Endothelial cell of hepatic sinusoid (primary cell): ENCODE measurements around the gene PLEKHA6.

Source experiments
- in situ Hi-C: cut with HindIII; loops from 2 replicates; pipeline ENCODE4 v1.10.0; 2017; ENCODE audit warnings: low sequenced_read_pairs

Gene PLEKHA6

GRCh38 chr1:204267191-204267601, 92.5 kb downstream of the PLEKHA6 start:
- in situ Hi-C loops: no loop called here

- in situ Hi-C loops: no loop called here
Observed at GRCh38 chr1:204266504-204267034, 93.2 kb downstream of the PLEKHA6 start.

- in situ Hi-C loops: no loop called here
Observed at GRCh38 chr1:204265665-204266064, 94.1 kb downstream of the PLEKHA6 start.

GRCh38 chr1:204264805-204265204, 94.9 kb downstream of the PLEKHA6 start:
- in situ Hi-C loops: no loop called here

GRCh38 chr1:204263254-204263910, 96.3 kb downstream of the PLEKHA6 start:
- in situ Hi-C loops: no loop called here

- in situ Hi-C loops: no loop called here
Observed at GRCh38 chr1:204262506-204263253, 97.0 kb downstream of the PLEKHA6 start.

- in situ Hi-C loops: no loop called here
Observed at GRCh38 chr1:204261746-204262505, 97.8 kb downstream of the PLEKHA6 start.

GRCh38 chr1:204261266-204261665, 98.5 kb downstream of the PLEKHA6 start:
- in situ Hi-C loops: no loop called here

- in situ Hi-C loops: no loop called here
Observed at GRCh38 chr1:204260601-204261197, 99.0 kb downstream of the PLEKHA6 start.

- in situ Hi-C loops: no loop called here
Observed at GRCh38 chr1:204259782-204260181, 99.9 kb downstream of the PLEKHA6 start.

- in situ Hi-C loops: no loop called here
Observed at GRCh38 chr1:204259196-204259595, 100.5 kb downstream of the PLEKHA6 start.

GRCh38 chr1:204258213-204259115, 101.3 kb downstream of the PLEKHA6 start:
- in situ Hi-C loops: no loop called here

- in situ Hi-C loops: no loop called here
Observed at GRCh38 chr1:204257446-204257845, 102.3 kb downstream of the PLEKHA6 start.

- in situ Hi-C loops: no loop called here
Observed at GRCh38 chr1:204256531-204256930, 103.2 kb downstream of the PLEKHA6 start.

- in situ Hi-C loops: no loop called here
Observed at GRCh38 chr1:204255966-204256365, 103.8 kb downstream of the PLEKHA6 start.

GRCh38 chr1:204255225-204255624, 104.5 kb downstream of the PLEKHA6 start:
- in situ Hi-C loops: no loop called here

- in situ Hi-C loops: no loop called here
Observed at GRCh38 chr1:204254031-204254661, 105.6 kb downstream of the PLEKHA6 start.

GRCh38 chr1:204251926-204252689, 107.6 kb downstream of the PLEKHA6 start:
- in situ Hi-C loops: no loop called here

- in situ Hi-C loops: no loop called here
Observed at GRCh38 chr1:204251286-204251685, 108.4 kb downstream of the PLEKHA6 start.
